GM15510 (cell line): ENCODE results near the gene THEMIS.

ENCODE experiments used
- POLR2A ChIP-seq: IDR thresholded peaks from 3 replicates; pipeline ENCODE4 v1.6.1; 2011; ENCODE audit warnings: borderline replicate concordance; ENCODE audit not compliant: insufficient read length; ENCODE audit errors: extremely low read depth

Gene THEMIS

GRCh38 chr6:127807806-127808517 lies 92.9 kb downstream of the THEMIS start:
- no peak for TF ChIP-seq POLR2A

GRCh38 chr6:127796713-127797112 lies 104.1 kb downstream of the THEMIS start:
- TF ChIP-seq POLR2A, result no peak

- TF ChIP-seq POLR2A, result no peak
These were observed 106.5 kb downstream of the THEMIS start for GRCh38 chr6:127794405-127794804.

GRCh38 chr6:127793396-127793795 lies 107.5 kb downstream of the THEMIS start:
- TF ChIP-seq POLR2A, result no peak

GRCh38 chr6:127792616-127793015 lies 108.2 kb downstream of the THEMIS start:
- TF ChIP-seq POLR2A, result no peak

GRCh38 chr6:127791779-127792528 lies 108.9 kb downstream of the THEMIS start:
- no peak for TF ChIP-seq POLR2A

GRCh38 chr6:127790571-127790970 lies 110.3 kb downstream of the THEMIS start:
- no peak for TF ChIP-seq POLR2A

GRCh38 chr6:127786109-127786508 lies 114.7 kb downstream of the THEMIS start:
- TF ChIP-seq POLR2A, result no peak

- TF ChIP-seq POLR2A, result no peak
These were observed 116.4 kb downstream of the THEMIS start for GRCh38 chr6:127784468-127784867.

- no peak for TF ChIP-seq POLR2A
These were observed 124.5 kb downstream of the THEMIS start for GRCh38 chr6:127776320-127776719.

- no peak for TF ChIP-seq POLR2A
These were observed 125.5 kb downstream of the THEMIS start for GRCh38 chr6:127775371-127775770.

- TF ChIP-seq POLR2A, result no peak
These were observed 132.1 kb downstream of the THEMIS start for GRCh38 chr6:127768745-127769144.

- no peak for TF ChIP-seq POLR2A
These were observed 132.6 kb downstream of the THEMIS start for GRCh38 chr6:127768223-127768622.

GRCh38 chr6:127765949-127766348 lies 134.9 kb downstream of the THEMIS start:
- TF ChIP-seq POLR2A, result no peak

- no peak for TF ChIP-seq POLR2A
These were observed 138.6 kb downstream of the THEMIS start for GRCh38 chr6:127762284-127762683.

- no peak for TF ChIP-seq POLR2A
These were observed 139.8 kb downstream of the THEMIS start for GRCh38 chr6:127761084-127761483.

GRCh38 chr6:127749095-127749494 lies 151.8 kb downstream of the THEMIS start:
- no peak for TF ChIP-seq POLR2A

GRCh38 chr6:127748290-127748689 lies 152.6 kb downstream of the THEMIS start:
- TF ChIP-seq POLR2A, result no peak
